IMR-90 (cell line): ENCODE measurements around the gene SYNGR3. TPM values are rescaled to one million over a fixed set of nuclear protein-coding genes. Genes with fewer than 3 reads are reported as not detected.
A peak's percentile ranks its signal among the peaks of the same experiment; 100 is the strongest.
"Not testable (repeated sequence)": the region's sequence is repeated elsewhere in the genome, so short reads cannot be mapped to it uniquely, and the experiment has no call there.

Experiments used
- ATAC-seq: fragments of 200-7000 bp; cut with Tn5 transposase; 2 replicates; pipeline ENCODE4 v1.9.1; 2020; ENCODE audit warnings: low read depth, mild to moderate bottlenecking, moderate library complexity
- BruUV-seq: library from RNA; stranded (reverse); fragments of 400-500 nt; replicated peaks from 2 replicates; lab custom pipeline; 2021; lab: Mats Ljungman, UMichigan
- CTCF ChIA-PET: fragments of 300-600 bp; formaldehyde crosslinking; extraction: SDS; loops from one replicate; lab custom pipeline; 2021; ENCODE audit warnings: antibody characterized with exemption; lab: Yijun Ruan, JAX
- POLR2A ChIA-PET: fragments of 300-600 bp; sonication (Branson Sonifier 250); formaldehyde crosslinking; loops from one replicate; lab custom pipeline; 2022; ENCODE audit warnings: antibody characterized with exemption; ENCODE audit not compliant: unreplicated experiment; lab: Charles Lee
- DNase-seq: peaks from one replicate; pipeline ENCODE4 v3.0.0; 2013
- H2AFZ ChIP-seq: replicated peaks from 2 replicates; pipeline ENCODE3; 2013; ENCODE audit warnings: low read length, mild to moderate bottlenecking; ENCODE audit not compliant: poor library complexity
- H2AK5ac ChIP-seq: 2 replicates; pipeline ENCODE4 v1.6.1; 2013; ENCODE audit warnings: low read depth, low read length, inconsistent platforms
- H2AK9ac ChIP-seq: replicated peaks from 2 replicates; pipeline ENCODE3; 2013; ENCODE audit warnings: mild to moderate bottlenecking, low read depth, low read length, moderate library complexity; ENCODE audit not compliant: poor library complexity
- H2BK120ac ChIP-seq: 2 replicates; pipeline ENCODE4 v1.6.1; 2013; ENCODE audit warnings: low read depth, low read length, inconsistent platforms
- H2BK15ac ChIP-seq: 3 replicates; pipeline ENCODE4 v1.6.1; 2013; ENCODE audit warnings: low read depth, low read length, inconsistent platforms
- H2BK20ac ChIP-seq: 2 replicates; pipeline ENCODE4 v1.6.1; 2013; ENCODE audit warnings: low read depth, mild to moderate bottlenecking, inconsistent platforms, low read length, moderate library complexity
- H2BK5ac ChIP-seq: 2 replicates; pipeline ENCODE4 v1.6.1; 2013; ENCODE audit warnings: mild to moderate bottlenecking, low read depth, low read length, inconsistent platforms; ENCODE audit not compliant: poor library complexity, severe bottlenecking
- H3K14ac ChIP-seq: replicated peaks from 2 replicates; pipeline ENCODE4 v1.6.1; 2013; ENCODE audit warnings: low read depth, low read length, inconsistent platforms
- H3K18ac ChIP-seq: 2 replicates; pipeline ENCODE4 v1.6.1; 2013; ENCODE audit warnings: low read depth, low read length, control low read depth
- H3K23ac ChIP-seq: 2 replicates; pipeline ENCODE4 v1.6.1; 2013; ENCODE audit warnings: low read depth, low read length, inconsistent platforms
- H3K27ac ChIP-seq: 2 replicates; pipeline ENCODE4 v1.5.1; 2013; ENCODE audit warnings: mild to moderate bottlenecking, control low read depth, low read length; ENCODE audit not compliant: insufficient read depth
- H3K27me3 ChIP-seq: 2 replicates; pipeline ENCODE4 v1.6.1; 2013; ENCODE audit warnings: low read length; ENCODE audit not compliant: control insufficient read depth, insufficient read depth
- H3K36me3 ChIP-seq: 2 replicates; pipeline ENCODE4 v1.6.1; 2013; ENCODE audit warnings: low read length, mixed read lengths; ENCODE audit not compliant: control insufficient read depth, insufficient read depth
- H3K4ac ChIP-seq: 2 replicates; pipeline ENCODE4 v1.6.1; 2013; ENCODE audit warnings: low read depth, low read length, inconsistent platforms
- H3K4me1 ChIP-seq: 2 replicates; pipeline ENCODE4 v1.6.1; 2013; ENCODE audit warnings: low read length, mixed read lengths; ENCODE audit not compliant: control insufficient read depth, insufficient read depth
- H3K4me2 ChIP-seq: 2 replicates; pipeline ENCODE4 v1.6.1; 2013; ENCODE audit warnings: low read depth, mild to moderate bottlenecking, control low read depth, low read length, moderate library complexity
- H3K4me3 ChIP-seq: 2 replicates; pipeline ENCODE4 v1.5.1; 2013; ENCODE audit warnings: low read depth, mild to moderate bottlenecking, control low read depth, low read length, moderate library complexity; ENCODE audit not compliant: insufficient read depth
- H3K56ac ChIP-seq: 2 replicates; pipeline ENCODE4 v1.6.1; 2013; ENCODE audit warnings: low read length, inconsistent platforms; ENCODE audit not compliant: insufficient read depth; ENCODE audit errors: extremely low read depth
- H3K79me1 ChIP-seq, 2 experiments: 2 replicates each; pipeline ENCODE4 v1.6.1; 2013; ENCODE audit warnings: low read length in 2 of 2, inconsistent platforms in 1 of 2, low read depth in 1 of 2
- H3K9ac ChIP-seq: 2 replicates; pipeline ENCODE4 v1.6.1; 2013; ENCODE audit warnings: low read depth, low read length, control low read depth
- H3K9me1 ChIP-seq: 2 replicates; pipeline ENCODE4 v1.6.1; 2013; ENCODE audit warnings: low read length, inconsistent platforms; ENCODE audit not compliant: insufficient read depth
- H3K9me3 ChIP-seq: 2 replicates; pipeline ENCODE4 v1.6.1; 2013; ENCODE audit warnings: low read length; ENCODE audit not compliant: control insufficient read depth, insufficient read depth
- H4K20me1 ChIP-seq: 2 replicates; pipeline ENCODE4 v1.6.1; 2013; ENCODE audit warnings: low read length, inconsistent platforms; ENCODE audit not compliant: insufficient read depth
- H4K5ac ChIP-seq: 2 replicates; pipeline ENCODE4 v1.6.1; 2013; ENCODE audit warnings: mild to moderate bottlenecking, low read depth, low read length, control low read depth
- H4K8ac ChIP-seq, 2 experiments: 2 replicates each; pipeline ENCODE4 v1.6.1; 2013; ENCODE audit warnings: low read depth in 2 of 2, low read length in 2 of 2, control low read depth in 1 of 2, inconsistent platforms in 1 of 2
- H4K91ac ChIP-seq: 2 replicates; pipeline ENCODE4 v1.6.1; 2013; ENCODE audit warnings: low read depth, low read length, inconsistent platforms; ENCODE audit not compliant: insufficient read depth
- WGBS, 2 experiments: methylation state at CpG; one replicate each; pipeline versions ENCODE4 v1.1.5 to v1.1.7; 2013; ENCODE audit warnings: missing lambda C conversion rate in 2 of 2; ENCODE audit not compliant: insufficient read length in 1 of 2; ENCODE audit errors: extremely low coverage in 2 of 2; 5-methylcytosine and 5-hydroxymethylcytosine counted together
- dilution Hi-C: fragments of 300-500 bp; cut with HindIII; formaldehyde crosslinking; loops from one replicate; pipeline ENCODE4 v1.14.3; 2018; ENCODE audit warnings: low sequenced_read_pairs; ENCODE audit not compliant: unreplicated experiment
- in situ Hi-C: fragments of 300-500 bp; cut with MboI; formaldehyde crosslinking; loops from 3 replicates; pipeline ENCODE4 v1.14.3; 2019; ENCODE audit warnings: low sequenced_read_pairs, inconsistent platforms, mixed read lengths
- intact Hi-C: fragments of 100-400 bp; cut with micrococcal nuclease; formaldehyde crosslinking; loops from 2 replicates; pipeline ENCODE4 v1.10.0; 2022
- polyA plus RNA-seq, 3 experiments: library from polyadenylated mRNA; depleted of rRNA; stranded (reverse); fragments of >200 nt; gene quantifications; 2 replicates each; pipeline ENCODE4 v1.2.3, GENCODE V29; 2012; ENCODE audit warnings: low replicate concordance in 1 of 3
- total RNA-seq: library from RNA; depleted of rRNA; stranded (reverse); fragments of >200 nt; gene quantifications from 2 replicates; pipeline ENCODE4 v1.2.3, GENCODE V29; 2012

Gene SYNGR3
- total and polyA plus RNA-seq, 2 of the 4 experiments (the other 2 are of a cell fraction): 1.8 to 5.8 TPM

DNA sequence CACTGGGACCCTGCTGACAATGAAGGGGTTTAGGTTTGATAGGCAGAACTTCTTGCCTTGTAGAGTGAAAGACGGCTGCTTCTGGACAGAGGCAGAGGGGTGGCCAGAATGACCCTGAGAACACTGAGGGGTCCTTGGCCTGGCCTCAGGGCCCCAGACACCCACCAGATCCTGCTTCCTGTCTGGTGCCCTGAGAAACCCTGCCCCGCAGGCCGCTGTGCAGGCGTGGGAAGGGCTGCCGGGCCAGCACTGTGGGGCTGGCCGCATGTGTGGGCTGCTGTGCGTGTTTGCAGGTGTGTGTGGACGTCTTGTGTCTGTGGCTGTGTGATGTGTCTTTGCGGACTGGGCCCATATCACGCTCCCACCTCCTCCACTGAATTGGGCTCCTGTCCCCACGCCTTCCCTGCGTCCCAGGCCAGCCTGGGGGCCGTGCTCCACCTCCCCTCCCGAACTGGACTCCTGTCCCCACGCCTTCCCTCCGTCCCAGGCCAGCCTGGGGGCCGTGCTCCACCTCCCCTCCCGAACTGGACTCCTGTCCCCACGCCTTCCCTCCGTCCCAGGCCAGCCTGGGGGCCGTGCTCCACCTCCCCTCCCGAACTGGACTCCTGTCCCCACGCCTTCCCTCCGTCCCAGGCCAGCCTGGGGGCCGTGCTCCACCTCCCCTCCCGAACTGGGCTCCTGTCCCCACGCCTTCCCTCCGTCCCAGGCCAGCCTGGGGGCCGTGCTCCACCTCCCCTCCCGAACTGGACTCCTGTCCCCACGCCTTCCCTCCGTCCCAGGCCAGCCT is 44.3 kb downstream of the SYNGR3 start:
- Histone ChIP-seq H3K4me2 (peak overlapping the region; percentile 73), H3K4ac (peak overlapping the region; percentile 99), H2AFZ (peak overlapping the region; percentile 83), H2BK20ac (peak overlapping the region; percentile 94), H3K36me3 (peaks cover 46% of the 10 kb centered on the region), H3K9ac (peak overlapping the region; percentile 74), H2BK15ac (peak overlapping the region; percentile 100; the same call in 2 of the 3 replicates), H4K91ac (peak overlapping the region; percentile 100), H3K4me1 (peaks cover 55% of the 10 kb centered on the region), H3K18ac (peak overlapping the region; percentile 90), H3K56ac (peak overlapping the region; percentile 98), H3K23ac (peak overlapping the region; percentile 98), H3K4me3 (peak overlapping the region; percentile 25; the same call in 1 of the 2 replicates), H3K27ac (peak overlapping the region; percentile 100), H2BK120ac (peak overlapping the region; percentile 97), H4K8ac (peak overlapping the region; percentile 80 to 100), H4K5ac (peak overlapping the region; percentile 88), H3K79me1 (peaks cover 19 to 75% of the 10 kb centered on the region in 2 experiments; a peak in 3 of 4 replicates), H2AK5ac (peak overlapping the region; percentile 99), H2BK5ac (peak overlapping the region; percentile 98), H2AK9ac (peak overlapping the region; percentile 100), H3K9me1 (peaks cover 15% of the 10 kb centered on the region), H3K14ac (peak overlapping the region; percentile 97)
- ATAC-seq: peak; percentile 7
- H4K20me1 ChIP-seq, BruUV-seq, in situ Hi-C loops, H3K9me3 ChIP-seq, dilution Hi-C loops, intact Hi-C loops, H3K27me3 ChIP-seq: not testable (repeated sequence)
- 46% methylated on average over 3 of the region's 32 CpGs; no CpG with 5 or more reads in 1 of the 2 experiments for WGBS, 2 experiments
- DNase-seq: peak; percentile 48
- ChIA-PET CTCF (interaction anchor here (0.8 kb wide), 1 partner anchor 106 kb away, joined by 3 read pairs; no protein-coding TSS in a partner anchor), POLR2A (interaction anchor here (1.2 kb wide), 1 partner anchor 11 kb away, joined by 6 read pairs; no protein-coding TSS in a partner anchor)
